Upper lobe of left lung (tissue), 6 donors: ENCODE results near the gene ACAP3. TPM values are rescaled to one million over a fixed set of nuclear protein-coding genes. Genes with fewer than 3 reads are reported as not detected.

Experiments
- ATAC-seq, 2 donors: fragments of 200-7000 bp; cut with Tn5 transposase; one replicate each; pipeline ENCODE4 v1.9.1; 2022; ENCODE audit warnings: mild to moderate bottlenecking in 2 of 2, moderate library complexity in 2 of 2; ENCODE audit not compliant: low FRiP score in 2 of 2
- DNase-seq, 2 donors: peaks; one replicate each; pipeline ENCODE4 v3.0.0-alpha.2; 2019 to 2020
- H3K27ac ChIP-seq, 4 donors: fragments of 200-600 bp; sonication (generic); one replicate each; pipeline ENCODE4 v1.5.1; 2016 to 2019
- H3K27me3 ChIP-seq, 4 donors: fragments of 200-600 bp; sonication (generic); one replicate each; pipeline ENCODE4 v1.5.1; 2017 to 2019
- H3K36me3 ChIP-seq, 4 donors: fragments of 200-600 bp; sonication (generic); one replicate each; pipeline ENCODE4 v1.5.1; 2016 to 2019
- H3K4me1 ChIP-seq, 4 donors: fragments of 200-600 bp; sonication (generic); one replicate each; pipeline ENCODE4 v1.5.1; 2018 to 2019
- H3K4me3 ChIP-seq, 4 donors: fragments of 200-600 bp; sonication (generic); one replicate each; pipeline ENCODE4 v1.5.1; 2017 to 2019; ENCODE audit warnings: mild to moderate bottlenecking in 2 of 4, moderate library complexity in 1 of 4
- H3K9me3 ChIP-seq, 4 donors: fragments of 200-600 bp; sonication (generic); one replicate each; pipeline ENCODE4 v1.5.1; 2018 to 2019
- EP300 ChIP-seq, 4 donors: sonication (generic); formaldehyde crosslinking; IDR thresholded peaks; one replicate each; pipeline ENCODE4 v1.5.1; 2017; ENCODE audit warnings: antibody characterized with exemption in 4 of 4, control low read depth in 2 of 4
- POLR2A ChIP-seq, 4 donors: fragments of 450-650 bp; IDR thresholded peaks; one replicate each; pipeline ENCODE4 v1.5.1; 2016 to 2017; ENCODE audit warnings: antibody characterized with exemption in 4 of 4, mild to moderate bottlenecking in 2 of 4
- POLR2AphosphoS5 ChIP-seq, 2 donors: sonication (generic); formaldehyde crosslinking; IDR thresholded peaks; one replicate each; pipeline ENCODE4 v1.5.1; 2017; ENCODE audit warnings: antibody characterized with exemption in 2 of 2
- WGBS, 2 donors: methylation state at CpG; one replicate each; pipeline ENCODE4 v1.1.5; 2017 to 2018; 5-methylcytosine and 5-hydroxymethylcytosine counted together
- total RNA-seq, 6 donors: library from RNA; depleted of rRNA in 4 of 6; stranded (reverse); fragments of >200 nt in 4 of 6; gene quantifications; one replicate each; pipeline versions ENCODE4 v1.1.0 to v1.2.1, GENCODE V29; 2016 to 2021
- TF ChIP-seq, protein P1 (sequence below), 6 experiments: fragments of 450-650 bp in 4 of 6; fragments of 200-600 bp in 2 of 6; sonication (generic) in 2 of 6; IDR thresholded peaks; one replicate each; pipeline ENCODE4 v1.5.1; 2016 to 2019; ENCODE audit warnings: antibody characterized with exemption in 6 of 6
- donor health status: DM: no; HTN: no; CAD: no; lungs with moderate emphysema.
- donor health status: DM: no; HTN: yes; CAD: no; lungs with severe emphysema.

Gene ACAP3
- total RNA-seq, 6 donors from 2014 or later: 33.5 to 166 (median 60.1) TPM

DNA sequence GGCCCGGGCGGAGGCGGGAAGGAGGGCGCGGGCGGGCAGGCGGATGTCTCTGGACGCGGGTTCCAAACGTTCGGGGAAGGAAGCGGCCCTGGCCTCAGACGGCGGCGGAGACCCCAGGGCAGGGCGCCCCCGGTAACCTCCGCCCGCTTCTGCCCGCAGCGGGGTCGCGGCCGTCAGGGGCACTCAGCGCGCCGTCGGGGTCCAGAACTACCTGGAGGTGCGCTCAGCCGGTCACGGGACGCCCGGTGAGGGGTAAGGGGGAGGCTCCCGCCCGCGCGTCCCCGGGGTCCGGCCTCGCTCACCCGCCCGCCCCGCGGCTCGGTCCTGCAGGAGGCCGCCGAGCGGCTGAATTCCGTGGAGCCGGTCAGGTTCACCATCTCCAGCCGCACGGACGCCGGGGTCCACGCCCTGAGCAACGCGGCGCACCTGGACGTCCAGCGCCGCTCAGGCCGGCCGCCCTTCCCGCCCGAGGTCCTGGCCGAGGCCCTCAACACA lies 1.1 kb upstream of the ACAP3 start:
- TF ChIP-seq POLR2A (IDR thresholded peaks at IDR 0.05) (peak in 2 of 4 donors; percentile 2 to 10), POLR2AphosphoS5 (IDR thresholded peaks at IDR 0.05) (no peak), EP300 (IDR thresholded peaks at IDR 0.05) (no peak)
- TF ChIP-seq, protein P1, sequence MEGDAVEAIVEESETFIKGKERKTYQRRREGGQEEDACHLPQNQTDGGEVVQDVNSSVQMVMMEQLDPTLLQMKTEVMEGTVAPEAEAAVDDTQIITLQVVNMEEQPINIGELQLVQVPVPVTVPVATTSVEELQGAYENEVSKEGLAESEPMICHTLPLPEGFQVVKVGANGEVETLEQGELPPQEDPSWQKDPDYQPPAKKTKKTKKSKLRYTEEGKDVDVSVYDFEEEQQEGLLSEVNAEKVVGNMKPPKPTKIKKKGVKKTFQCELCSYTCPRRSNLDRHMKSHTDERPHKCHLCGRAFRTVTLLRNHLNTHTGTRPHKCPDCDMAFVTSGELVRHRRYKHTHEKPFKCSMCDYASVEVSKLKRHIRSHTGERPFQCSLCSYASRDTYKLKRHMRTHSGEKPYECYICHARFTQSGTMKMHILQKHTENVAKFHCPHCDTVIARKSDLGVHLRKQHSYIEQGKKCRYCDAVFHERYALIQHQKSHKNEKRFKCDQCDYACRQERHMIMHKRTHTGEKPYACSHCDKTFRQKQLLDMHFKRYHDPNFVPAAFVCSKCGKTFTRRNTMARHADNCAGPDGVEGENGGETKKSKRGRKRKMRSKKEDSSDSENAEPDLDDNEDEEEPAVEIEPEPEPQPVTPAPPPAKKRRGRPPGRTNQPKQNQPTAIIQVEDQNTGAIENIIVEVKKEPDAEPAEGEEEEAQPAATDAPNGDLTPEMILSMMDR (IDR thresholded peaks at IDR 0.05): no peak
- Histone ChIP-seq H3K27ac (peak overlapping the region; percentile 87 to 95 (median 92)), H3K36me3 (peaks cover 14 to 38% (median 36%) of the 10 kb centered on the region in 4 donors), H3K4me1 (peaks cover 40 to 55% (median 48%) of the 10 kb centered on the region in 4 donors), H3K27me3 (no peaks in the 10 kb centered on the region), H3K4me3 (peak overlapping the region; percentile 70 to 98 (median 86)), H3K9me3 (no peaks in the 10 kb centered on the region)
- no peak for ATAC-seq
- WGBS, 2 donors: 1% methylated on average over 43 of the region's 66 CpGs; no CpG with 5 or more reads in 1 of the 2 donors
- peak; percentile 36 to 91 for DNase-seq

DNA sequence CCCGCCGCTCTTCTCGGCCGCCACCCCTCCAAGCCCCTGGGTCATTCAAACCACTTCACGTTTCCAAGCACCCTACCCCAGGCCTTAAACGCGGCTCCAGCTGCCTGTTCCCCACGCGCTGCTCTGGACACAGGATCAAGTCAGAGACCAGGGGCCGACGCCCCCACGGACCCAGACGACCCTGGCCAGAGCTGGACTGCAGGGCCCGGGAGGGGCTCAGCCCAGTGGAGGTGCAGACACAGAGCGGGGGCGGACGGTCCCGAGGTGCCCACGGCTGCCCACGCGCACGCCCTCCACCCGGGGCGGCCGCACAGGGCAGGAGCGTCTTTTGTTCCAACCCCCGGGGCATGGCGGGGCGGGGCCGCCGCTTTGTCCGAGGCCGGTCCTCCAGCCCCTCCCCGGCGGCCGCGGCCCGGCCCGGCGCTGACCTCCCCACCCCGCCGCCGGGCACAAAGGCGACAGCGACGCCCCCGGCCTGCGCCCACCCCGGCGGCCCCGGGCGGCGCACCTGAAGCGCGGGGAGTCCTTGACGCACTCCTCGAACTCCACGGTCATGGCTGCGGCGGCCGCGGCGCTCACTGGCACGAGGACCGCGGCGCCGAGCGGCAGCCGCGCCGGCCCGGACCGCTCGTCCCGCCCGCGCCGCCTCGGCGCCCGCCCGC lies 338 bp downstream of the ACAP3 start:
- Histone ChIP-seq H3K27ac (peak overlapping the region; percentile 87 to 95 (median 92)), H3K27me3 (no peaks in the 10 kb centered on the region), H3K4me3 (peak overlapping the region; percentile 70 to 94 (median 80)), H3K9me3 (no peaks in the 10 kb centered on the region), H3K4me1 (peaks cover 40 to 58% (median 49%) of the 10 kb centered on the region in 4 donors), H3K36me3 (peaks cover 9 to 24% (median 22%) of the 10 kb centered on the region in 4 donors)
- TF ChIP-seq, protein P1 (IDR thresholded peaks at IDR 0.05): no peak
- no peak for TF ChIP-seq POLR2AphosphoS5 (IDR thresholded peaks at IDR 0.05)
- DNase-seq (peak; percentile 47 to 94), ATAC-seq (no peak)
- WGBS, 2 donors: 2 to 3% methylated on average over 14 of the region's 83 CpGs

DNA sequence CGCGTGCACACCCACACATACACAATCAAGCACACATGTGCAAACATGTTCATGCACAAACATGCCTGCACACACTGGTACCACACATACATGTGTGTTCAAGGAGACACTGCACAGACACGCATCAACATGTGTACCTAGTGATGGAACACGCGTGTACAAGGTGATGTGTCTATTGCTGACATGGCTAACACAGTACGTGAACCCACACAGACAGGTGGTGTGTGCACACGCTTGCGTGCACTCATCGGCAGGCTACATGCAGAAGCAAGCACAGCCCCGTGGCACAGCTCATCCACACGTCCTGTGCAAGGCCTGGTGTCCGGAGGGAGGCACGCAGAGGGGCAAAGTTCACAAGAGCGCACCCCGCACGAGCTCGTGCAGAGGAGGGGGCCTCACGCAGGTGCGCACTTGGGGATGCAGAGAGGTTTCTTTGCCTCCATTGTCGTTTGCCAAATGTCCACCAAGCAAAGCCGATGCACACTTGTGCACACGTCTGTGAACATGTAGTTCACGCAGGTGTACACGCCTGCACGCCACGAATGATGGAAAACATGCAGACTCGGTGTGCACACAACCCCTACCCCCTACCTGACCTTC lies 969 bp downstream of the ACAP3 start:
- 41 to 51% methylated on average over 27 of the region's 27 CpGs for WGBS, 2 donors
- no peak for ATAC-seq
- no peaks in the 10 kb centered on the region for H3K27me3 ChIP-seq
- H3K36me3 ChIP-seq: peaks cover 8 to 17% (median 16%) of the 10 kb centered on the region in 4 donors
- no peaks in the 10 kb centered on the region for H3K9me3 ChIP-seq
- peak overlapping the region in 3 of 4 donors; percentile 90 to 95 (median 94) for H3K27ac ChIP-seq
- H3K4me3 ChIP-seq: peak overlapping the region; percentile 70 to 94 (median 80)
- TF ChIP-seq POLR2AphosphoS5 (IDR thresholded peaks at IDR 0.05) (no peak), POLR2A (IDR thresholded peaks at IDR 0.05) (no peak), EP300 (IDR thresholded peaks at IDR 0.05) (no peak)
- TF ChIP-seq, protein P1 (IDR thresholded peaks at IDR 0.05): no peak
- DNase-seq: peak in 1 of 2 donors; percentile 62
- peaks cover 40 to 58% (median 49%) of the 10 kb centered on the region in 4 donors for H3K4me1 ChIP-seq

DNA sequence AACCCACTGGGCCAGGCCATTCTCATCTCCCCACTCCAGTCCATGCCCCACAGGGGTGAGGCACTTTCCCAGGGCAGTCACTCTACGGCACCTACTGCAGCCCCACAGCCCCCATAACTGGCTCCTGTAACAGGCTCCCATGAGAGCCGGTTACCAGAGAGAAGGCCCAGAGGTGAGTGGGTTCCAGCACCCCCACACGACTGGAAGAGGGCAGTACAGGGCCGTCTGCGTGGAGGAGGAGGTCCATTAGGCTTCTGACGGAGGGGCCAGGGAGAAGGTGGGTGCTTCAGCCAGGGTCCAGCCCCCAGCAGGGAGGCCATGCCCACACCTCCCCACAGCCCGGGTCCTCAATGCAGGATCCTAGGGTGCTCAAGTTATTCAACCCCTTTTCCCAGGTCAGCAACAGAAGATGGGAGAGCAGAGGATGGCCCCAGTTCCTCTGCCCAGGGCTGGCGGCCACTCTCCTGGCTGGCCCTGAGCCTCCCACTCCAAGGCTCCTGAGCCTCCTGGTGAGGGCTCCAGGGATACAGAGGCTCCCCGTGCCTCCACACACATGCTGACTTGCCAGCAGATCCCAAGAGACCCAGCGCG lies 1.6 kb downstream of the ACAP3 start:
- WGBS, 2 donors: 42 to 47% methylated on average over 7 to 11 of the region's 11 CpGs
- ATAC-seq (no peak), DNase-seq (peak in 1 of 2 donors; percentile 48)
- peak overlapping the region in 3 of 4 donors; percentile 70 to 94 (median 77) for H3K4me3 ChIP-seq
- peaks cover 40 to 58% (median 49%) of the 10 kb centered on the region in 4 donors for H3K4me1 ChIP-seq
- H3K9me3 ChIP-seq: no peaks in the 10 kb centered on the region
- H3K27me3 ChIP-seq: no peaks in the 10 kb centered on the region
- H3K36me3 ChIP-seq: peaks cover 3 to 11% (median 10%) of the 10 kb centered on the region in 4 donors
- peak overlapping the region in 3 of 4 donors; percentile 67 to 80 (median 79) for H3K27ac ChIP-seq
- TF ChIP-seq EP300 (IDR thresholded peaks at IDR 0.05): no peak
- no peak for TF ChIP-seq POLR2A (IDR thresholded peaks at IDR 0.05)
- no peak for TF ChIP-seq POLR2AphosphoS5 (IDR thresholded peaks at IDR 0.05)
- TF ChIP-seq, protein P1 (IDR thresholded peaks at IDR 0.05): no peak
